ENCODE results near the gene TOMM40. TPM values are rescaled to one million over a fixed set of nuclear protein-coding genes. Genes with fewer than 3 reads are reported as not detected.

TOMM40 gene
- total RNA-seq, 1 donor from 2014 or later, result 44.1 TPM

GRCh38 chr19:44930088-44930487, 39.0 kb downstream of the TOMM40 start:
- no peak for DNase-seq

- no peak for DNase-seq
These were observed 40.5 kb downstream of the TOMM40 start for GRCh38 chr19:44931541-44931940.

- DNase-seq, result no peak
These were observed 48.6 kb downstream of the TOMM40 start for GRCh38 chr19:44939668-44940067.

- no peak for DNase-seq
These were observed 51.1 kb downstream of the TOMM40 start, which contains the start of gene APOC4 for GRCh38 chr19:44942067-44942571. TSS of gene APOC4 (plus strand) at chr19:44942237. CDS start at chr19:44942278, 41 bp downstream.

GRCh38 chr19:44943801-44944249, 52.8 kb downstream of the TOMM40 start:
- no peak for DNase-seq

GRCh38 chr19:44947041-44947581, 56.1 kb downstream of the TOMM40 start:
- no peak for DNase-seq

- no peak for DNase-seq
These were observed 57.2 kb downstream of the TOMM40 start for GRCh38 chr19:44948237-44948636.

- DNase-seq, result no peak
These were observed 57.8 kb downstream of the TOMM40 start for GRCh38 chr19:44948763-44949374.

GRCh38 chr19:44949550-44949949, 58.5 kb downstream of the TOMM40 start:
- DNase-seq, result no peak

GRCh38 chr19:44951179-44952159, 60.4 kb downstream of the TOMM40 start:
- peak; percentile 94 for DNase-seq

Other genes starting within 250 kb of the TOMM40 start
- 69.0 TPM for gene PVR, start 247.3 kb upstream of the TOMM40 start, total RNA-seq
- gene CEACAM19, start 219.8 kb upstream of the TOMM40 start, total RNA-seq, result 2.5 TPM
- gene CEACAM16, start 192.1 kb upstream of the TOMM40 start, total RNA-seq, result not detected
- gene BCL3, start 142.5 kb upstream of the TOMM40 start, total RNA-seq, result 8.4 TPM
- 2.8 TPM for gene CBLC, start 113.4 kb upstream of the TOMM40 start, total RNA-seq
- 188 TPM for gene BCAM, start 82.2 kb upstream of the TOMM40 start, total RNA-seq
- 42.0 TPM for gene NECTIN2, start 45.0 kb upstream of the TOMM40 start, total RNA-seq
- gene APOE, start 14.5 kb downstream of the TOMM40 start, total RNA-seq, result 59.9 TPM
- 11.6 TPM for gene APOC1, start 23.4 kb downstream of the TOMM40 start, total RNA-seq
- not detected for gene APOC4, start 51.0 kb downstream of the TOMM40 start, total RNA-seq
- not detected for gene APOC2, start 54.8 kb downstream of the TOMM40 start, total RNA-seq
- 38.3 TPM for gene CLPTM1, start 64.1 kb downstream of the TOMM40 start, total RNA-seq
- gene RELB, start 110.2 kb downstream of the TOMM40 start, total RNA-seq, result 9.5 TPM
- 24.7 TPM for gene CLASRP, start 147.8 kb downstream of the TOMM40 start, total RNA-seq
- gene ZNF296, start 185.2 kb downstream of the TOMM40 start, total RNA-seq, result not detected
- 12.5 TPM for gene GEMIN7, start 188.0 kb downstream of the TOMM40 start, total RNA-seq
- gene PPP1R37, start 201.9 kb downstream of the TOMM40 start, total RNA-seq, result 27.7 TPM

Data from tongue (tissue), 2 donors.